HepG2 (cell line): ENCODE results near the gene PCBD1. TPM values are rescaled to one million over a fixed set of nuclear protein-coding genes. Genes with fewer than 3 reads are reported as not detected.

Experiments used
- KDM5A ChIP-seq: fragments of 200-600 bp; sonication (generic); IDR thresholded peaks from 2 replicates; pipeline ENCODE4 v1.7.0; 2018; ENCODE audit warnings: antibody characterized with exemption, mild to moderate bottlenecking, low read length, borderline replicate concordance
- KDM6A ChIP-seq: IDR thresholded peaks from 2 replicates; pipeline ENCODE4 v1.6.1; 2016; ENCODE audit warnings: low read depth
- MAFK ChIP-seq, 2 experiments: IDR thresholded peaks in 1 of 2; conservative IDR thresholded peaks in 1 of 2; 2 replicates each; pipeline ENCODE4 v1.6.1; 2011; ENCODE audit warnings: improper control_type of control experiment in 2 of 2, low read length in 2 of 2
- PAX8 ChIP-seq: sonication (generic); formaldehyde crosslinking; IDR thresholded peaks from 2 replicates; pipeline ENCODE4 v1.8.0; 2022; ENCODE audit warnings: mild to moderate bottlenecking, missing genetic modification reagents, borderline replicate concordance
- PRDM15 ChIP-seq: sonication (generic); formaldehyde crosslinking; IDR thresholded peaks from 2 replicates; pipeline ENCODE4 v1.4.0; 2020; ENCODE audit warnings: missing genetic modification reagents
- RFX1 ChIP-seq: fragments of 450-650 bp; IDR thresholded peaks from 2 replicates; pipeline ENCODE4 v1.6.1; 2017
- RNF219 ChIP-seq: sonication (generic); formaldehyde crosslinking; IDR thresholded peaks from 2 replicates; pipeline ENCODE4 v1.5.0; 2020; ENCODE audit warnings: mild to moderate bottlenecking, missing genetic modification reagents
- SNAPC2 ChIP-seq: sonication (generic); formaldehyde crosslinking; IDR thresholded peaks from 2 replicates; pipeline ENCODE4 v1.8.1; 2022; ENCODE audit warnings: mild to moderate bottlenecking, missing genetic modification reagents
- TSC22D2 ChIP-seq: sonication (generic); formaldehyde crosslinking; IDR thresholded peaks from 2 replicates; pipeline ENCODE4 v1.5.1; 2020; ENCODE audit warnings: missing genetic modification reagents, mild to moderate bottlenecking, borderline replicate concordance
- UBTF ChIP-seq: sonication (generic); formaldehyde crosslinking; IDR thresholded peaks from 2 replicates; pipeline ENCODE4 v1.4.0; 2020; ENCODE audit warnings: mild to moderate bottlenecking, missing genetic modification reagents
- ZFP82 ChIP-seq: sonication (generic); formaldehyde crosslinking; IDR thresholded peaks from 2 replicates; pipeline ENCODE4 v1.5.1; 2020; ENCODE audit warnings: mild to moderate bottlenecking, missing genetic modification reagents, borderline replicate concordance
- ZNF12 ChIP-seq: sonication (generic); formaldehyde crosslinking; IDR thresholded peaks from 2 replicates; pipeline ENCODE4 v1.5.0; 2020; ENCODE audit warnings: missing genetic modification reagents
- ZNF160 ChIP-seq: sonication (generic); formaldehyde crosslinking; IDR thresholded peaks from 2 replicates; pipeline ENCODE4 v1.8.0; 2022; ENCODE audit warnings: mild to moderate bottlenecking, inconsistent platforms, missing genetic modification reagents
- ZNF280B ChIP-seq: sonication (generic); formaldehyde crosslinking; IDR thresholded peaks from 2 replicates; pipeline ENCODE4 v1.5.0; 2020; ENCODE audit warnings: missing genetic modification reagents, mild to moderate bottlenecking, borderline replicate concordance
- ZNF292 ChIP-seq: sonication (generic); formaldehyde crosslinking; IDR thresholded peaks from 2 replicates; pipeline ENCODE4 v1.8.1; 2022; ENCODE audit warnings: mild to moderate bottlenecking, low read depth, missing genetic modification reagents, borderline replicate concordance
- ZNF383 ChIP-seq: sonication (generic); formaldehyde crosslinking; IDR thresholded peaks from 2 replicates; pipeline ENCODE4 v1.4.0; 2020; ENCODE audit warnings: missing genetic modification reagents, mild to moderate bottlenecking, borderline replicate concordance
- ZNF639 ChIP-seq: conservative IDR thresholded peaks from 2 replicates; pipeline ENCODE4 v1.6.1; 2018; ENCODE audit warnings: missing genetic modification reagents
- ZNF749 ChIP-seq: sonication (generic); formaldehyde crosslinking; IDR thresholded peaks from 2 replicates; pipeline ENCODE4 v1.8.0; 2022; ENCODE audit warnings: mild to moderate bottlenecking, missing genetic modification reagents, moderate library complexity, borderline replicate concordance
- polyA plus RNA-seq, 8 experiments: library from polyadenylated mRNA; depleted of rRNA in 3 of 8; stranded (reverse) in 7 of 8; unstranded in 1 of 8; fragments of >200 nt; fragmentation: Illumina TruSeq in 4 of 8; extraction: Trizol in 4 of 8; gene quantifications; 2 replicates each; pipeline versions ENCODE4 v1.2.1 to v1.2.3, GENCODE V29; 2011 to 2016; ENCODE audit warnings: low read depth in 4 of 8, missing spikeins in 1 of 8, mixed read lengths in 1 of 8; ENCODE audit not compliant: insufficient read depth in 1 of 8
- total RNA-seq, 5 experiments: library from RNA; depleted of rRNA; stranded (reverse); fragments of >200 nt; fragmentation: Illumina TruSeq; extraction: Trizol; gene quantifications; 2 replicates each; pipeline ENCODE4 v1.2.3, GENCODE V29; 2016; ENCODE audit warnings: low read depth in 1 of 5

Gene PCBD1
- total and polyA plus RNA-seq, 2 of the 13 experiments (the other 11 are each of a cell fraction or from before 2014, with no cell fraction given), result 95.3 to 168 TPM

- no peak for TF ChIP-seq RFX1
- no peak for TF ChIP-seq ZNF749 (CRISPR knock-in tag)
- peak; percentile 20; the same call in 1 of the 2 replicates for TF ChIP-seq ZNF292
- no peak for TF ChIP-seq ZNF383
- TF ChIP-seq PAX8 (CRISPR knock-in tag), result no peak
- TF ChIP-seq ZNF160 (CRISPR knock-in tag), result no peak
- no peak for TF ChIP-seq UBTF (CRISPR knock-in tag)
- no peak for TF ChIP-seq ZNF639 (CRISPR knock-in tag)
- no peak for TF ChIP-seq ZNF280B (CRISPR knock-in tag)
- no peak for TF ChIP-seq ZNF12 (CRISPR knock-in tag)
- no peak for TF ChIP-seq MAFK (conservative IDR thresholded peaks at IDR 0.05 in 1 of 2, IDR thresholded peaks at IDR 0.05 in 1 of 2; ENCODE audit: low read length in 2 of 2)
- 0 out of 2 replicates have a peak, but pooled peaks have one; percentile 16 for TF ChIP-seq KDM6A (CRISPR knock-in tag)
- TF ChIP-seq TSC22D2 (CRISPR knock-in tag), result no peak
- no peak for TF ChIP-seq RNF219 (CRISPR knock-in tag)
- TF ChIP-seq ZFP82 (CRISPR knock-in tag), result no peak
- no peak for TF ChIP-seq KDM5A
- no peak for TF ChIP-seq PRDM15 (CRISPR knock-in tag)
- no peak for TF ChIP-seq SNAPC2 (CRISPR knock-in tag)
Measured at GRCh38 chr10:70834441-70835151, 53.8 kb downstream of the PCBD1 start (continued).
